HL-60/S4 treated with retinoic acid at 250 ng/mL for 4 days and 3 days (cell line): ENCODE measurements around the gene SPTA1.

Experiments
- in situ Hi-C: fragments of 300-500 bp; cut with MboI; formaldehyde crosslinking; loops from 2 replicates; pipeline ENCODE4 v1.7.0; 2022; ENCODE audit warnings: low sequenced_read_pairs

The SPTA1 gene

GRCh38 chr1:158579733-158580132, 106.8 kb downstream of the SPTA1 start, which contains the start of gene OR10X1:
OR10X1 (minus strand) TSS chr1:158579899; CDS start chr1:158579899, 0 bp downstream.
- in situ Hi-C loops: no loop called here

- in situ Hi-C loops: no loop called here
Measured at GRCh38 chr1:158577561-158577960, 109.0 kb downstream of the SPTA1 start.

DNA sequence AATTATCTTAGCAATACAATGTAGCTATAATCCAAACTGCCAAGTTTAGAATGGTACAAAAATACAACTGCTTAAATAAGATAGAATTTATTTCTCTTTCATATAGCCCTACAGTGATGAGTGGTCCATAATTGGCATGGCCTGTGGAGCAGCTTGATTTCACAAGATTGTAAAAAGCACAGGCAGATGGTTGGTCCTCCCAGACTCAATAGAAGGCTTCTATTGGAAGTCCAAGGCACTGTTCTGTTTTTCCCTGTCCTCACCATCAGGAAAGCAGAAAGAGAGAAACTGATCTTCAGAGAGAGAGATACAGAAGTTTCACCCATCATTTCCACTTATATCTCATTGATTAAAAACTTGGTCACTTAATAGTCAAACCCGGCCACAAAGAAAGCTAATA, 114.3 kb downstream of the SPTA1 start:
- in situ Hi-C loops: no loop called here

DNA sequence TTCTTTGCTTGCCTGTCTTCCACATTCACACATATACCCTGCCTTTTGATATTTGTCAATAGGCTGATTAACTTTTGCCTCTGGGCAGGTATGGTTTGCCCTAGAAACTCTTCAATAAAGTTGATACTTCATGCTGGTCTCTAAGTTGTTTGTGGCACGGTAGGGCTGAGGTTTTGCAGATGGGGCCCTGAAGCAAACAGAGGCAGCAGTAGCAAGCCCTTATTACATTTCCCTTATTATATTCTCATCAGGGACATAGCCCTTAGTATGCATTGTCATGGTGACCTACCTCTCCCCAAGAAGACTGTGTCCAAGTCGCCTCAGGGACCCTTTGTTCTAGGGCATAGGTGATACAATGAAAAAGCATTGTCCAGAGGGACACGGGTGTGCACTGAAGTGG, 116.0 kb downstream of the SPTA1 start, which contains the start of gene OR6P1:
TSS of gene OR6P1 (minus strand) at position 101 of the 400 bp plus-strand sequence. CDS start 6,976 bp downstream, outside the sequence.
- in situ Hi-C loops: no loop called here

DNA sequence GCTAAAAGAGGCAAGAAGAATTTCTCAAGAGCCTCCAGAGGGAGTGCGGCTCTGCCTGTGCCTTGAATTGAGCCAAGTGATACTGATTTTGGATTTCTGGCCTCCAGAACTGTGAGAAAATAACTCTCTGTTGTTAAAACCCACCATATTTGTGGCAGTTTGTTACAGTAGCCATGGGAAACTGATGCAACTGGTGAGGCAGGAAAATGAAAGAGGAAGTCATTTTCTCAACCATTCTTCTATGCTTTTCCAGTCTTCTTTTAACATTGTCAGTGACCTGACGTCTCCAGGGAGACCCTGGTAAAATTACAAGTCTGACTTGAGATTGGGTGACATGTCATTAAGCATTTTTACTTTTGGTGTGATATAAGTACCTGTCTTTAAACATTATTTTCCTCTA, 121.9 kb downstream of the SPTA1 start:
- in situ Hi-C loops: no loop called here

- in situ Hi-C loops: no loop called here
Measured at GRCh38 chr1:158563853-158564252, 122.7 kb downstream of the SPTA1 start.
